ENCODE measurements around the gene PPP1R10. TPM values are rescaled to one million over a fixed set of nuclear protein-coding genes. Genes with fewer than 3 reads are reported as not detected.

The PPP1R10 gene
- total and polyA plus RNA-seq, 3 experiments from 2014 or later: 27.3 to 117 (median 115) TPM

GRCh38 chr6:30562470-30563425 lies 54.3 kb downstream of the PPP1R10 start:
- Mint-ChIP-seq H3K27me3 (no peaks in the 10 kb centered on the region), H3K27ac (peak overlapping the region in 6 of 8 donors; percentile 6 to 90 (median 54)), H3K4me1 (peaks cover 11 to 33% (median 25%) of the 10 kb centered on the region in 3 donors), H3K9me3 (no peaks in the 10 kb centered on the region), H3K36me3 (peaks cover 5 to 28% (median 6%) of the 10 kb centered on the region in 3 donors), H3K4me3 (peak overlapping the region in 1 of 7 donors; percentile 70)
- ChIA-PET CTCF (interaction anchor here (0.7 to 2.1 kb wide), 4 partner anchors 8 to 21 kb away, joined by 3 to 8 read pairs (median 3); partner anchors contain the start of gene ABCF1), POLR2A (interaction anchor here (1.2 kb wide), 1 partner anchor 8 kb away, joined by 5 read pairs; the partner anchor contains the start of gene ABCF1)
- Histone ChIP-seq H3K9me3 (ENCODE audit: low read length) (no peaks in the 10 kb centered on the region), H3K4me1 (ENCODE audit: insufficient read depth, low read length) (peaks cover 10% of the 10 kb centered on the region), H3K4me3 (ENCODE audit: low read length) (no peak overlapping the region), H3K27ac (ENCODE audit: low read depth, low read length) (no peak overlapping the region), H3K27me3 (ENCODE audit: insufficient read depth, low read length, poor library complexity, severe bottlenecking) (no peaks in the 10 kb centered on the region), H3K36me3 (ENCODE audit: insufficient read depth, low read length) (peaks cover 11% of the 10 kb centered on the region)
- no peak for DNase-seq

- CTCF ChIA-PET: interaction anchor here (0.7 kb wide), 1 partner anchor 16 kb away, joined by 3 read pairs; no protein-coding TSS in a partner anchor
These were observed 56.1 kb downstream of the PPP1R10 start for GRCh38 chr6:30560930-30561329.

GRCh38 chr6:30557683-30557981 lies 59.4 kb downstream of the PPP1R10 start:
- H3K27me3 Mint-ChIP-seq: peaks cover 0 to 4% of the 10 kb centered on the region in 2 donors
- peak overlapping the region; percentile 97 for H3K4me3 ChIP-seq (ENCODE audit: low read length)
- H3K27ac ChIP-seq (ENCODE audit: low read depth, low read length): peak overlapping the region; percentile 98
- H3K9me3 ChIP-seq (ENCODE audit: low read length): no peaks in the 10 kb centered on the region
- peak overlapping the region; percentile 94 to 100 (median 99) for H3K4me3 Mint-ChIP-seq
- DNase-seq: no peak
- no peaks in the 10 kb centered on the region for H3K9me3 Mint-ChIP-seq
- H3K4me1 ChIP-seq (ENCODE audit: insufficient read depth, low read length): peaks cover 13% of the 10 kb centered on the region
- peak overlapping the region; percentile 98 to 100 (median 100) for H3K27ac Mint-ChIP-seq
- ChIA-PET CTCF (interaction anchor here (1.2 to 4.6 kb wide), 7 partner anchors 9 to 104 kb away, joined by 3 to 30 read pairs (median 7); partner anchors contain the start of gene ABCF1), POLR2A (interaction anchor here (0.9 to 2.7 kb wide), 6 partner anchors 8 to 64 kb away, joined by 3 to 32 read pairs (median 5); partner anchors contain the start of gene ABCF1)
- no peaks in the 10 kb centered on the region for H3K27me3 ChIP-seq (ENCODE audit: insufficient read depth, low read length, poor library complexity, severe bottlenecking)
- H3K4me1 Mint-ChIP-seq: peaks cover 35 to 63% (median 61%) of the 10 kb centered on the region in 3 donors
- H3K36me3 Mint-ChIP-seq: peaks cover 3 to 63% (median 11%) of the 10 kb centered on the region in 3 donors
- H3K36me3 ChIP-seq (ENCODE audit: insufficient read depth, low read length): peaks cover 25% of the 10 kb centered on the region

More at GRCh38 chr6:30560930-30561329, 56.1 kb downstream of the PPP1R10 start:
- Mint-ChIP-seq H3K36me3 (peaks cover 5 to 43% (median 6%) of the 10 kb centered on the region in 3 donors), H3K4me3 (no peak overlapping the region), H3K4me1 (peaks cover 19 to 46% (median 37%) of the 10 kb centered on the region in 3 donors), H3K27me3 (peaks cover 0 to 4% of the 10 kb centered on the region in 2 donors), H3K9me3 (no peaks in the 10 kb centered on the region), H3K27ac (peak overlapping the region in 1 of 8 donors; percentile 37)
- no peak overlapping the region for H3K4me3 ChIP-seq (ENCODE audit: low read length)
- peaks cover 13% of the 10 kb centered on the region for H3K4me1 ChIP-seq (ENCODE audit: insufficient read depth, low read length)
- peaks cover 11% of the 10 kb centered on the region for H3K36me3 ChIP-seq (ENCODE audit: insufficient read depth, low read length)
- no peak overlapping the region for H3K27ac ChIP-seq (ENCODE audit: low read depth, low read length)
- no peaks in the 10 kb centered on the region for H3K9me3 ChIP-seq (ENCODE audit: low read length)
- POLR2A ChIA-PET: no interaction called here
- no peak for DNase-seq
- no peaks in the 10 kb centered on the region for H3K27me3 ChIP-seq (ENCODE audit: insufficient read depth, low read length, poor library complexity, severe bottlenecking)

GRCh38 chr6:30556906-30557682 lies 59.9 kb downstream of the PPP1R10 start, which contains the start of gene PRR3:
TSS of gene PRR3 (plus strand) at chr6:30557295. CDS start at chr6:30557345, 50 bp downstream.
- Mint-ChIP-seq H3K4me1 (peaks cover 39 to 65% (median 58%) of the 10 kb centered on the region in 3 donors), H3K36me3 (peaks cover 3 to 63% (median 14%) of the 10 kb centered on the region in 3 donors), H3K4me3 (peak within 1 kb of the TSS; percentile 94 to 100 (median 99)), H3K27ac (peak within 1 kb of the TSS; percentile 98 to 100 (median 100)), H3K27me3 (peaks cover 0 to 4% of the 10 kb centered on the region in 2 donors), H3K9me3 (no peaks in the 10 kb centered on the region)
- peaks cover 27% of the 10 kb centered on the region for H3K36me3 ChIP-seq (ENCODE audit: insufficient read depth, low read length)
- ChIA-PET POLR2A (interaction anchor here (1.0 to 2.7 kb wide), 9 partner anchors 9 to 1095 kb away, joined by 3 to 32 read pairs (median 6); partner anchors contain the start of genes ABCF1, BAG6, MDC1 and MRPS18B), CTCF (interaction anchor here (0.9 to 4.6 kb wide), 9 partner anchors 8 to 104 kb away, joined by 3 to 30 read pairs (median 7); partner anchors contain the start of gene ABCF1)
- no peaks in the 10 kb centered on the region for H3K9me3 ChIP-seq (ENCODE audit: low read length)
- peak within 1 kb of the TSS; percentile 98 for H3K27ac ChIP-seq (ENCODE audit: low read depth, low read length)
- peak within 1 kb of the TSS; percentile 97 for H3K4me3 ChIP-seq (ENCODE audit: low read length)
- peak in 4 of 5 donors; percentile 77 to 95 (median 90) for DNase-seq
- H3K27me3 ChIP-seq (ENCODE audit: insufficient read depth, low read length, poor library complexity, severe bottlenecking): no peaks in the 10 kb centered on the region
- H3K4me1 ChIP-seq (ENCODE audit: insufficient read depth, low read length): peaks cover 13% of the 10 kb centered on the region

GRCh38 chr6:30556066-30556905 lies 60.8 kb downstream of the PPP1R10 start, which contains the start of gene GNL1:
TSS of gene GNL1 (minus strand) at chr6:30556489. CDS start at chr6:30556203, 286 bp downstream.
- ChIA-PET POLR2A (interaction anchor here (0.8 to 2.7 kb wide), 9 partner anchors 12 to 1096 kb away, joined by 3 to 32 read pairs (median 4); partner anchors contain the start of genes ABCF1, BAG6, MDC1 and MRPS18B), CTCF (interaction anchor here (0.9 to 7.6 kb wide), 9 partner anchors 11 to 166 kb away, joined by 4 to 35 read pairs (median 8); partner anchors contain the start of gene ABCF1)
- H3K9me3 ChIP-seq (ENCODE audit: low read length): no peaks in the 10 kb centered on the region
- H3K36me3 Mint-ChIP-seq: peaks cover 3 to 68% (median 18%) of the 10 kb centered on the region in 3 donors
- H3K4me1 ChIP-seq (ENCODE audit: insufficient read depth, low read length): peaks cover 13% of the 10 kb centered on the region
- H3K27me3 Mint-ChIP-seq: peaks cover 0 to 4% of the 10 kb centered on the region in 2 donors
- H3K36me3 ChIP-seq (ENCODE audit: insufficient read depth, low read length): peaks cover 34% of the 10 kb centered on the region
- no peaks in the 10 kb centered on the region for H3K9me3 Mint-ChIP-seq
- peak within 1 kb of the TSS; percentile 97 for H3K4me3 ChIP-seq (ENCODE audit: low read length)
- H3K27ac ChIP-seq (ENCODE audit: low read depth, low read length): peak within 1 kb of the TSS; percentile 98
- peaks cover 39 to 63% (median 58%) of the 10 kb centered on the region in 3 donors for H3K4me1 Mint-ChIP-seq
- DNase-seq: peak; percentile 99 to 100 (median 99)
- no peaks in the 10 kb centered on the region for H3K27me3 ChIP-seq (ENCODE audit: insufficient read depth, low read length, poor library complexity, severe bottlenecking)
- H3K4me3 Mint-ChIP-seq: peak within 1 kb of the TSS; percentile 94 to 100 (median 99)
- peak within 1 kb of the TSS; percentile 98 to 100 (median 100) for H3K27ac Mint-ChIP-seq

- peaks cover 3 to 72% (median 22%) of the 10 kb centered on the region in 3 donors for H3K36me3 Mint-ChIP-seq
- no peaks in the 10 kb centered on the region for H3K27me3 ChIP-seq (ENCODE audit: insufficient read depth, low read length, poor library complexity, severe bottlenecking)
- H3K9me3 Mint-ChIP-seq: no peaks in the 10 kb centered on the region
- H3K36me3 ChIP-seq (ENCODE audit: insufficient read depth, low read length): peaks cover 40% of the 10 kb centered on the region
- H3K27ac Mint-ChIP-seq: peak overlapping the region; percentile 98 to 100 (median 100)
- H3K4me3 Mint-ChIP-seq: peak overlapping the region; percentile 94 to 100 (median 99)
- H3K27ac ChIP-seq (ENCODE audit: low read depth, low read length): peak overlapping the region; percentile 98
- ChIA-PET POLR2A (interaction anchor here (0.6 to 2.7 kb wide), 9 partner anchors 11 to 162 kb away, joined by 3 to 32 read pairs (median 4); partner anchors contain the start of genes ABCF1, MDC1, MRPS18B and PPP1R10), CTCF (interaction anchor here (1.5 to 7.6 kb wide), 6 partner anchors 10 to 166 kb away, joined by 3 to 35 read pairs (median 12); no protein-coding TSS in a partner anchor)
- H3K4me3 ChIP-seq (ENCODE audit: low read length): peak overlapping the region; percentile 97
- no peak for DNase-seq
- H3K4me1 ChIP-seq (ENCODE audit: insufficient read depth, low read length): peaks cover 13% of the 10 kb centered on the region
- no peaks in the 10 kb centered on the region for H3K9me3 ChIP-seq (ENCODE audit: low read length)
- H3K27me3 Mint-ChIP-seq: peaks cover 0 to 4% of the 10 kb centered on the region in 2 donors
- H3K4me1 Mint-ChIP-seq: peaks cover 39 to 63% (median 58%) of the 10 kb centered on the region in 3 donors
These were observed 61.3 kb downstream of the PPP1R10 start for GRCh38 chr6:30555816-30556065.

Data from CD8-positive, alpha-beta memory T cell (primary cell).